Lower lobe of right lung (tissue), 2 donors: ENCODE results near the gene ABHD8. TPM values are rescaled to one million over a fixed set of nuclear protein-coding genes. Genes with fewer than 3 reads are reported as not detected.
A peak's percentile ranks its signal among the peaks of the same experiment; 100 is the strongest.
"Not testable (repeated sequence)": the region's sequence is repeated elsewhere in the genome, so short reads cannot be mapped to it uniquely, and the experiment has no call there.

Source experiments
- ATAC-seq, 2 donors: fragments of 200-7000 bp; cut with Tn5 transposase; one replicate each; pipeline ENCODE4 v1.9.1; 2020 to 2022; ENCODE audit warnings: mild to moderate bottlenecking in 2 of 2, moderate library complexity in 2 of 2
- DNase-seq: peaks from one replicate; pipeline ENCODE4 v3.0.0-alpha.2; 2020
- H3K27ac ChIP-seq: fragments of 200-600 bp; one replicate; pipeline ENCODE4 v1.8.0; 2022
- H3K27me3 ChIP-seq: fragments of 200-600 bp; one replicate; pipeline ENCODE4 v1.8.0; 2022; ENCODE audit warnings: low read depth
- H3K36me3 ChIP-seq: fragments of 200-600 bp; one replicate; pipeline ENCODE4 v1.8.0; 2022; ENCODE audit warnings: mild to moderate bottlenecking
- H3K4me1 ChIP-seq: fragments of 200-600 bp; one replicate; pipeline ENCODE4 v1.8.0; 2022
- H3K4me3 ChIP-seq: fragments of 200-600 bp; one replicate; pipeline ENCODE4 v1.8.0; 2022; ENCODE audit warnings: mild to moderate bottlenecking
- H3K9me3 ChIP-seq: fragments of 200-600 bp; one replicate; pipeline ENCODE4 v1.8.0; 2022
- intact Hi-C: fragments of 100-400 bp; cut with DNase I; formaldehyde crosslinking; loops from one replicate; pipeline ENCODE4 v1.11.0; 2022
- total RNA-seq: library from RNA; stranded (reverse); fragmentation: NEBNext Ultra II Directional; extraction: Animal tissue kit (Norgen Biotek cat#: 25700); gene quantifications from one replicate; pipeline ENCODE4 v1.2.1, GENCODE V29; 2021
- TF ChIP-seq, protein P1 (sequence below): fragments of 200-600 bp; IDR thresholded peaks from one replicate; pipeline ENCODE4 v1.8.0; 2022; ENCODE audit warnings: antibody characterized with exemption, mild to moderate bottlenecking
- donor health status: DM: no; HTN: yes; CAD: no; lungs with severe emphysema.

Gene ABHD8
- total RNA-seq, 1 donor from 2014 or later, result 19.5 TPM

DNA sequence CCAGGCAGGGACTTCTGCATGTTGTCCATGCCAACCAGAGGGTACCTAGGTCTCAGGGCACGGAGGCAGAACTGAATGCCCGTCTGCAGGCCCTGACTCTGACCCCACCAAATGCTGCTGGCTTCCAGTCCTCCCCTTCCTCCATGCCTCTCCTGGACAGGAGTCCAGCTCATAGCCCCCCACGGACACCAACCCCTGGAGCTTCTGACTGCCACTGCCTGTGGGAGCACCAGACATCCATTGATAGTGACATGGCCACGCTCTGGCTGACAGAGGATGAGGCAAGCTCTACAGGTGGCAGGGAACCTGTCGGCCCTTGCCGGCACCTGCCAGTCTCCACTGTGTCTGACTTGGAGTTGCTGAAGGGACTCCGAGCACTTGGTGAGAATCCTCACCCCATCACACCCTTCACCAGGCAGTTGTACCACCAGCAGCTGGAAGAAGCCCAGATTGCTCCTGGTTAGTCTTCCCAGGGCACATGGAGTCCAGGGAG, 19.7 kb downstream of the ABHD8 start:
- peaks cover 20% of the 10 kb centered on the region for H3K4me1 ChIP-seq
- H3K9me3 ChIP-seq, result no peaks in the 10 kb centered on the region
- TF ChIP-seq, protein P1, sequence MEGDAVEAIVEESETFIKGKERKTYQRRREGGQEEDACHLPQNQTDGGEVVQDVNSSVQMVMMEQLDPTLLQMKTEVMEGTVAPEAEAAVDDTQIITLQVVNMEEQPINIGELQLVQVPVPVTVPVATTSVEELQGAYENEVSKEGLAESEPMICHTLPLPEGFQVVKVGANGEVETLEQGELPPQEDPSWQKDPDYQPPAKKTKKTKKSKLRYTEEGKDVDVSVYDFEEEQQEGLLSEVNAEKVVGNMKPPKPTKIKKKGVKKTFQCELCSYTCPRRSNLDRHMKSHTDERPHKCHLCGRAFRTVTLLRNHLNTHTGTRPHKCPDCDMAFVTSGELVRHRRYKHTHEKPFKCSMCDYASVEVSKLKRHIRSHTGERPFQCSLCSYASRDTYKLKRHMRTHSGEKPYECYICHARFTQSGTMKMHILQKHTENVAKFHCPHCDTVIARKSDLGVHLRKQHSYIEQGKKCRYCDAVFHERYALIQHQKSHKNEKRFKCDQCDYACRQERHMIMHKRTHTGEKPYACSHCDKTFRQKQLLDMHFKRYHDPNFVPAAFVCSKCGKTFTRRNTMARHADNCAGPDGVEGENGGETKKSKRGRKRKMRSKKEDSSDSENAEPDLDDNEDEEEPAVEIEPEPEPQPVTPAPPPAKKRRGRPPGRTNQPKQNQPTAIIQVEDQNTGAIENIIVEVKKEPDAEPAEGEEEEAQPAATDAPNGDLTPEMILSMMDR, result no peak
- no peak overlapping the region for H3K27ac ChIP-seq
- H3K27me3 ChIP-seq, result peaks cover 20% of the 10 kb centered on the region
- intact Hi-C loops, result loop anchor here (10.0 kb wide), 1 partner anchor 209 kb away; the partner anchor contains the start of genes HAUS8 and MYO9B
- H3K36me3 ChIP-seq, result peaks cover 10% of the 10 kb centered on the region
- ATAC-seq (no peak), DNase-seq (no peak)
- H3K4me3 ChIP-seq, result no peak overlapping the region

DNA sequence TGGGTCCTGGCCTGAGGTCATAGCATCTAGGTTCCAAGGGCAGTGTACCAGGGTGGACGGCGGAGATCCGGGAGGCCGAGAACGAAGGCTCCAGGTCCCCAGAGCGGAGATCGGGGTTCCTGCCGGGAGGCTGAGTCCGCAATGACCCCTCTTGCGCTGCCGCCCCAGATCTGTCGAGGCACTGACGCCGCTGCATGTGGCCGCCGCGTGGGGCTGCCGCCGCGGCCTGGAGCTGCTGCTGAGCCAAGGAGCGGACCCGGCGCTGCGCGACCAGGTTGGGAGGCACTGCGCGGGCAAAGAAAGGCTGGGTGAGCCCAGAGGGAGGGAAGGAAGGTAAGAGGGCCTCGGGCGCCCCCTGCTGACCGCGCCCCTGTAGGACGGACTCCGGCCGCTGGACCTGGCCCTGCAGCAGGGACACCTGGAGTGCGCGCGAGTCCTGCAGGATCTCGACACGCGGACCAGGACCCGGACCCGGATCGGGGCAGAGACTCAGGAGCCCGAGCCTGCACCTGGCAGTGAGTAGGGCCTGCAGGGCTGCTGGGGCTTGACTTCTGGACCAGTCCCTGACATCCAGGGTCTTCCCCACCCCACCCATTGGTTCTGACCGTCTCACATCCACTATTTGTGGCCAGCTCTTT, 20.6 kb downstream of the ABHD8 start:
- Histone ChIP-seq H3K4me3 (peak overlapping the region; percentile 49), H3K9me3 (no peaks in the 10 kb centered on the region), H3K36me3 (peaks cover 18% of the 10 kb centered on the region), H3K4me1 (peaks cover 20% of the 10 kb centered on the region), H3K27me3 (peaks cover 20% of the 10 kb centered on the region), H3K27ac (no peak overlapping the region)
- peak; percentile 96 to 97 for ATAC-seq
- TF ChIP-seq, protein P1, result peak; percentile 96
- intact Hi-C loops, result loop anchor here (10.0 kb wide), 1 partner anchor 208 kb away; the partner anchor contains the start of genes HAUS8 and MYO9B
- DNase-seq, result peak; percentile 90

DNA sequence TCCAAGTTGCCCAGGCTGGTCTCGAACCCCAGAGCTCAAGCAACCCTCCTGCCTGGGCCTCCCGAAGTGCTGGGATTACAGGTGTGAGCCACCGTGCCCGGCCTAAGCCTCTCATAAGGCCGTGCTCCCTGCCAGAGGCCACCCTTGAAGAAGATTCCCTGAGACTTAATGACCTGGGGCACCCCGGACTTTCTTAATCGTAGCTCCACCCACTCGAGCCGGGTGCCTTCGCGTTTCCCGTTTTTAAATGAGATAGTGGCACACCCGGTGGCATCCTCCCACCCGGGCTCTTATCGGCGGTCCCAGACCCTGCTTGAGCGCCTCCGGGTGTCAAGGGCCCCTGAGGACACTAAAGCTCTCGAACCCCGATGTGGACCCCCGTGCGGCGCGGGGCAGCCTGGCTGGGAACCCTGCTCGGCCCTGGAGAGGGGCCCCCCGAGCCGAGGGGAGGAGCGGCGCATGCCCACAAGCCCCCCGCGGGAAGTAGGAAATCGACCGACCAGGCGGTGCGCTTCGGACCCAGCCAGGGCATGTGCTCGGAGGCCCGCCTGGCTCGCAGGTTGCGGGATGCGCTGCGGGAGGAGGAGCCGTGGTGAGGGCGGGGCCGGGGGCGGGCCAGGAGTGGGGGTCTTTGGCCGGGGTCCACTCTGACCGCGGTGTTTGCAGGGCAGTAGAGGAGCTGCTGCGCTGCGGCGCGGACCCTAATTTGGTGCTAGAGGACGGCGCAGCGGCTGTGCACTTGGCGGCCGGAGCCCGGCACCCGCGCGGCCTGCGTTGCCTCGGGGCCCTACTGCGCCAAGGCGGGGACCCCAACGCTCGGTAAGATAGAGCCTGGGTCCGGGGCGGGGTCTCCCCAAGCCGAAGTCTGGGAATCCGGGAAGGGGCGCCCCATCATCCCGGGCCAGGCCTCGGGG, 21.6 kb downstream of the ABHD8 start, which contains the start of gene ANKLE1:
Gene ANKLE1 (plus strand): TSS at position 511 of the 914 bp plus-strand sequence. CDS start 20 bp downstream, at position 531.
- DNase-seq (peak; percentile 78), ATAC-seq (peak; percentile 41 to 54)
- Histone ChIP-seq H3K36me3 (peaks cover 28% of the 10 kb centered on the region), H3K9me3 (no peaks in the 10 kb centered on the region), H3K4me3 (peak within 1 kb of the TSS; percentile 49), H3K27ac (no peak within 1 kb of the TSS), H3K4me1 (peaks cover 20% of the 10 kb centered on the region), H3K27me3 (peaks cover 20% of the 10 kb centered on the region)
- TF ChIP-seq, protein P1, result no peak
- intact Hi-C loops, result loop anchor here (10.0 kb wide), 1 partner anchor 207 kb away; the partner anchor contains the start of genes HAUS8 and MYO9B

DNA sequence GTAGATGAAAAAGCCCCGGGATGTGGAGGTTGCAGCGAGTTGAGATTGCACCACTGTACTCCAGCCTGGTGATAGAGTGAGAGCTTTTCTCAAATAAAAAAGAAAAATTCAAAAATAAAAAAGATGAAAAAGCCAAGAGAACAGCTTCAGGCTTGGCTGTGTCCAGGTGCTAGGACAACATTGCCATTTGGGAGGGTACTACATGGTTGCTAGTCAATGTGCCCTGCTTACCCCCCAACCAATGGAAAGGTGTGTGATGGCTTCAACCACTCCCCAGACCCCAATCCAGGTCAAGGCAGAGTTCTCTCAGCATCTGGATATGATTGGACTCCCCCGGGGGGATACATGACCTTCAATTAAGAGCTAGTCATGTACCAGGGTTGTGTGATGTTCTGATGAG, 23.8 kb downstream of the ABHD8 start:
- TF ChIP-seq, protein P1, result no peak
- Histone ChIP-seq H3K9me3 (no peaks in the 10 kb centered on the region), H3K27ac (no peak overlapping the region), H3K4me1 (peaks cover 20% of the 10 kb centered on the region), H3K36me3 (peaks cover 50% of the 10 kb centered on the region), H3K27me3 (peaks cover 20% of the 10 kb centered on the region), H3K4me3 (no peak overlapping the region)
- intact Hi-C loops, result no loop called here
- ATAC-seq (no peak), DNase-seq (no peak)

DNA sequence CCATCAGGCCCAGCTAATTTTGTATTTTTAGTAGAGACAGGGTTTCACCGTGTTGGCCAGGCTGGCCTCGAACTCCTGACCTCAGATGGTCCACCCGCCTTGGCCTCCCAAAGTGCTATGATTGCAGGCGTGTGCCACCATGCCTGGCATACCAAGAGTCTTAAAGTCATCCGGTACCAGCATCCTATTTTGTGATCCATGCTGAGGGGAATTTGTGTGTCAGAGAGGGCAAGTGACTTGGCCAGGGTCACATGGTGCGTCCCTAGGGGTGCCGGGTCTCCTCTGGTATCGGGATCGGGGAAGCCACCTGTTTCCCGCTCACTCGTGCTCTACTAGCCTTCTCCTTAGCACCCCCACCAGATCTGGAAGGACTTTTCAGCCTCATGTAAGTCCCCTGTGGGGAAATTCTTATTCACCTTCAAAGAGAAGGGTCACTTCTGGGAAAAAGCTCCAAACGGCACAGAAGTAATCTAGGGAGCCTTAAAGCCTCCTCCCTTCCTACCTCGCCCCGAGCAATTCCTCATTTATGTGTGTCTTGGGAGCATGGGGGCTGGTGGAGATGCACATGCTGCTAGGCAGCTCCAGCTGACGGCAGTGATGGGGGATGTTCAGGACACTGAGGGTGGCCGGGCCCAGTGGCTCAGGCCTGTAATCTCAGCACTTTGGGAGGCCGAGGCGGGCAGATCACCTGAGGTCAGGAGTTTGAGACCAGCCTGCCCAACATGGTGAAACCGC, 27.6 kb downstream of the ABHD8 start:
- H3K9me3 ChIP-seq, result no peaks in the 10 kb centered on the region
- TF ChIP-seq, protein P1, result no peak
- no peak overlapping the region for H3K27ac ChIP-seq
- peaks cover 1% of the 10 kb centered on the region for H3K27me3 ChIP-seq
- H3K4me1 ChIP-seq, result no peaks in the 10 kb centered on the region
- no peak for ATAC-seq
- H3K4me3 ChIP-seq, result no peak overlapping the region
- intact Hi-C loops, result no loop called here
- no peak for DNase-seq
- peaks cover 85% of the 10 kb centered on the region for H3K36me3 ChIP-seq

DNA sequence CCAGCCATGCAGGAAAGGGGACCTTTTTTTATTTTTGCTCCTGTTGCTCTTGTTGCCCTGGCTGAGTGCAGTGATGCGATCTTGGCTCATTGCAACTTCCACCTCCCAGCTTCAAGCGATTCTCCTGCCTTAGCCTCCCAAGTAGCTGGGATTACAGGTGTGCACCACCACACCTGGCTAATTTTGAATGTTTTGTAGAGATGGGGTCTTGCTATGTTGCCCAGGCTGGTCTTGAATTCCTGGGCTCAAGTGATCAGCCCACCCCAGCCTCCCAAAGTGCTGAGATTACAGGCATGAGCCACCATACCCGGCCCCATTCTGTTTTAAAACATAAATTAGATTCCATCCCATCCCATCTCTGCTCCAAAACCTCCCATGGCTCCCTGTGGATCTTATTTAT, 28.3 kb downstream of the ABHD8 start:
- ATAC-seq, H3K4me3 ChIP-seq, intact Hi-C loops, H3K9me3 ChIP-seq, H3K27ac ChIP-seq, H3K27me3 ChIP-seq, DNase-seq, H3K4me1 ChIP-seq: not testable (repeated sequence)
- H3K36me3 ChIP-seq, result peaks cover 92% of the 10 kb centered on the region
